DND-41 (cell line): ENCODE measurements around the gene ZNRD2.

Experiments used
- EZH2 ChIP-seq: IDR thresholded peaks from 3 replicates; pipeline ENCODE4 v1.6.1; 2012; ENCODE audit warnings: borderline replicate concordance, low read depth, mild to moderate bottlenecking, moderate library complexity, low read length, inconsistent platforms; ENCODE audit not compliant: severe bottlenecking
- TF ChIP-seq, protein P1 (sequence below): IDR thresholded peaks from 2 replicates; pipeline ENCODE4 v1.5.1; 2012; ENCODE audit warnings: borderline replicate concordance, low read length, moderate library complexity, mild to moderate bottlenecking; ENCODE audit not compliant: poor library complexity, severe bottlenecking; ENCODE audit errors: extremely low read depth

DNA sequence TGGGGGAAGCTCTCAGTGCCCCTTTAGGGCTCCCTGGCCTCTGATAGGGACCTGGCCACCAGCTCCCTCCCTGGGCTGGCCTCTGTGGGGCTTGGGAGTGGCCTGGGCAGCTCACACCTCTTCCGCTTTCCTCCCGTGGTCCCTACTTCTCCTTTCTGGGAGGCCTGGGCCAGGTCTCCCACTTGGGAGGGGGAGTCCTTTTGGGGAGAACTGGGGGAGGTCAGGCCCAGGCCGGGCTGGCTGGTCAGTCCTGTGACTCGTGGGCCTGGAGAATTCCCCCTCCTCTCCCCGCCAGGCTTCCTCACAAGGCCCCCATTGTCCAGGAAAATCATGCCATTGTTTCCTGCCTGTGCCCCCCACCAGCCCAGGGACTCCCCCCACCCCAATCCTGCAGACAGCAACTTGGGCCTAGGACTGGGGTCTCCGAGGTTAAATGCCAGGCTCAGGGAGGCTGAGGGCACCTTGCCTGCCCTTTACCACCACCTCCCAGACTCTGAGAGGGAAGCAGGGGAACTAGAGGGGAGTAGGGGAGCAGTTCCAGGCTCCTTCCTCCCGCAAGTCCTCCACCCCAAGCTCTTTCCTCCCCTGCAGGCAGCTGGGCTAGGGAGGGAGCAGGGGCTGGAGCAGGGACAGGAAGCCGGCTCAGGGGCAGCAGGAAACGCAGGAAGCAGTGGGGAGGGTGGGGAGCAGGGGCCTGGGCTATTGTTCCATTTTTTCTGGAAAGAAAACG is 40.9 kb downstream of the ZNRD2 start:
- TF ChIP-seq, protein P1, sequence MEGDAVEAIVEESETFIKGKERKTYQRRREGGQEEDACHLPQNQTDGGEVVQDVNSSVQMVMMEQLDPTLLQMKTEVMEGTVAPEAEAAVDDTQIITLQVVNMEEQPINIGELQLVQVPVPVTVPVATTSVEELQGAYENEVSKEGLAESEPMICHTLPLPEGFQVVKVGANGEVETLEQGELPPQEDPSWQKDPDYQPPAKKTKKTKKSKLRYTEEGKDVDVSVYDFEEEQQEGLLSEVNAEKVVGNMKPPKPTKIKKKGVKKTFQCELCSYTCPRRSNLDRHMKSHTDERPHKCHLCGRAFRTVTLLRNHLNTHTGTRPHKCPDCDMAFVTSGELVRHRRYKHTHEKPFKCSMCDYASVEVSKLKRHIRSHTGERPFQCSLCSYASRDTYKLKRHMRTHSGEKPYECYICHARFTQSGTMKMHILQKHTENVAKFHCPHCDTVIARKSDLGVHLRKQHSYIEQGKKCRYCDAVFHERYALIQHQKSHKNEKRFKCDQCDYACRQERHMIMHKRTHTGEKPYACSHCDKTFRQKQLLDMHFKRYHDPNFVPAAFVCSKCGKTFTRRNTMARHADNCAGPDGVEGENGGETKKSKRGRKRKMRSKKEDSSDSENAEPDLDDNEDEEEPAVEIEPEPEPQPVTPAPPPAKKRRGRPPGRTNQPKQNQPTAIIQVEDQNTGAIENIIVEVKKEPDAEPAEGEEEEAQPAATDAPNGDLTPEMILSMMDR, result no peak
- TF ChIP-seq EZH2, result no peak
